OCI-LY3 (cell line): ENCODE measurements around the gene RNF4.

ENCODE experiments used
- EZH2phosphoT487 ChIP-seq: fragments of 200-600 bp; shearing (Covaris generic); IDR thresholded peaks from 2 replicates; pipeline ENCODE4 v1.6.1; 2018; ENCODE audit warnings: antibody characterized with exemption, mixed run types, low read depth
- TF ChIP-seq, protein P1 (sequence below): fragments of 200-600, 300-600 bp; sonication (generic); IDR thresholded peaks from 2 replicates; pipeline ENCODE4 v1.5.1; 2014; ENCODE audit warnings: antibody characterized with exemption, low read length, low read depth

- TF ChIP-seq, protein P1, sequence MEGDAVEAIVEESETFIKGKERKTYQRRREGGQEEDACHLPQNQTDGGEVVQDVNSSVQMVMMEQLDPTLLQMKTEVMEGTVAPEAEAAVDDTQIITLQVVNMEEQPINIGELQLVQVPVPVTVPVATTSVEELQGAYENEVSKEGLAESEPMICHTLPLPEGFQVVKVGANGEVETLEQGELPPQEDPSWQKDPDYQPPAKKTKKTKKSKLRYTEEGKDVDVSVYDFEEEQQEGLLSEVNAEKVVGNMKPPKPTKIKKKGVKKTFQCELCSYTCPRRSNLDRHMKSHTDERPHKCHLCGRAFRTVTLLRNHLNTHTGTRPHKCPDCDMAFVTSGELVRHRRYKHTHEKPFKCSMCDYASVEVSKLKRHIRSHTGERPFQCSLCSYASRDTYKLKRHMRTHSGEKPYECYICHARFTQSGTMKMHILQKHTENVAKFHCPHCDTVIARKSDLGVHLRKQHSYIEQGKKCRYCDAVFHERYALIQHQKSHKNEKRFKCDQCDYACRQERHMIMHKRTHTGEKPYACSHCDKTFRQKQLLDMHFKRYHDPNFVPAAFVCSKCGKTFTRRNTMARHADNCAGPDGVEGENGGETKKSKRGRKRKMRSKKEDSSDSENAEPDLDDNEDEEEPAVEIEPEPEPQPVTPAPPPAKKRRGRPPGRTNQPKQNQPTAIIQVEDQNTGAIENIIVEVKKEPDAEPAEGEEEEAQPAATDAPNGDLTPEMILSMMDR: no peak
- TF ChIP-seq EZH2phosphoT487: no peak
Observed at GRCh38 chr4:2419814-2420213, 49.1 kb upstream of the RNF4 start.
